OCI-LY7 (cell line): ENCODE results near the gene PTCHD1. TPM values are rescaled to one million over a fixed set of nuclear protein-coding genes. Genes with fewer than 3 reads are reported as not detected.

Source experiments
- BruUV-seq: library from RNA; stranded (reverse); fragments of 400-500 nt; replicated peaks from 2 replicates; lab custom pipeline; 2021; lab: Mats Ljungman, UMichigan
- CTCF ChIA-PET: fragments of 300-600 bp; sonication (Branson Sonifier 250); formaldehyde crosslinking; loops from one replicate; lab custom pipeline; 2022; ENCODE audit warnings: antibody characterized with exemption; ENCODE audit not compliant: unreplicated experiment; lab: Charles Lee
- POLR2A ChIA-PET: fragments of 300-600 bp; sonication (Branson Sonifier 250); formaldehyde crosslinking; loops from one replicate; lab custom pipeline; 2022; ENCODE audit warnings: antibody characterized with exemption; lab: Charles Lee
- DNase-seq: peaks from one replicate; pipeline ENCODE4 v3.0.0-alpha.2; 2015; ENCODE audit warnings: low spot score
- H2AFZ ChIP-seq: fragments of 200-600 bp; sonication (generic), shearing (Covaris generic); 2 replicates; pipeline ENCODE4 v1.6.1; 2014; ENCODE audit warnings: mild to moderate bottlenecking, antibody characterized with exemption, low read length, moderate library complexity
- H3K27ac ChIP-seq: fragments of 200-600 bp; sonication (generic); 2 replicates; pipeline ENCODE4 v1.5.1; 2014; ENCODE audit warnings: mixed run types, low read depth, mild to moderate bottlenecking, moderate library complexity, low read length, inconsistent platforms; ENCODE audit not compliant: poor library complexity, severe bottlenecking
- H3K36me3 ChIP-seq: fragments of 200-600 bp; sonication (generic); 2 replicates; pipeline ENCODE4 v1.6.1; 2014; ENCODE audit warnings: mild to moderate bottlenecking, antibody characterized with exemption, low read length, moderate library complexity, mixed read lengths; ENCODE audit not compliant: insufficient read depth
- H3K4me1 ChIP-seq: fragments of 200-600 bp; sonication (generic); 2 replicates; pipeline ENCODE4 v1.5.1; 2014; ENCODE audit warnings: mild to moderate bottlenecking, low read length; ENCODE audit not compliant: insufficient read depth, poor library complexity, severe bottlenecking
- H3K4me2 ChIP-seq: fragments of 200-600 bp; sonication (generic); 2 replicates; pipeline ENCODE4 v1.6.1; 2014; ENCODE audit warnings: mild to moderate bottlenecking, low read length
- H3K4me3 ChIP-seq: fragments of 200-600 bp; sonication (generic); 2 replicates; pipeline ENCODE4 v1.5.1; 2014; ENCODE audit warnings: mild to moderate bottlenecking, low read depth, low read length; ENCODE audit not compliant: poor library complexity, severe bottlenecking
- H3K79me2 ChIP-seq: fragments of 200-600 bp; sonication (generic); 2 replicates; pipeline ENCODE4 v1.6.1; 2016; ENCODE audit warnings: low read depth, mild to moderate bottlenecking, low read length, moderate library complexity, mixed read lengths; ENCODE audit not compliant: insufficient read depth
- H3K9me2 ChIP-seq: fragments of 200-600 bp; sonication (generic); 2 replicates; pipeline ENCODE4 v1.6.1; 2016; ENCODE audit warnings: mild to moderate bottlenecking, low read length, mixed read lengths; ENCODE audit not compliant: insufficient read depth
- H3K9me3 ChIP-seq: fragments of 200-600 bp; sonication (generic); 2 replicates; pipeline ENCODE4 v1.6.1; 2014; ENCODE audit warnings: mild to moderate bottlenecking, mixed run types, low read length, mixed read lengths
- H4K20me1 ChIP-seq: fragments of 200-600 bp; sonication (generic); 2 replicates; pipeline ENCODE4 v1.6.1; 2014; ENCODE audit warnings: mild to moderate bottlenecking, antibody characterized with exemption, low read length, moderate library complexity, mixed read lengths; ENCODE audit not compliant: insufficient read depth
- EZH2phosphoT487 ChIP-seq: fragments of 200-600 bp; sonication (generic); IDR thresholded peaks from 2 replicates; pipeline ENCODE4 v1.6.1; 2018; ENCODE audit warnings: low read depth, borderline replicate concordance, mild to moderate bottlenecking, mixed run types, antibody characterized with exemption, low read length, moderate library complexity, mixed read lengths
- intact Hi-C: fragments of 100-400 bp; cut with micrococcal nuclease; formaldehyde crosslinking; loops from one replicate; pipeline ENCODE4 v1.10.0; 2022; ENCODE audit not compliant: unreplicated experiment
- total RNA-seq, 2 experiments: library from RNA; depleted of rRNA in 1 of 2; stranded (reverse); fragments of >200 nt in 1 of 2; shearing (Covaris generic) in 1 of 2; gene quantifications; 2 replicates each; pipeline ENCODE4 v1.2.3, GENCODE V29; 2014 to 2022
- TF ChIP-seq, protein P1 (sequence below): fragments of 200-600 bp; sonication (generic); conservative IDR thresholded peaks from 2 replicates; pipeline ENCODE4 v1.5.1; 2014; ENCODE audit warnings: mild to moderate bottlenecking, antibody characterized with exemption, low read length, moderate library complexity, mixed read lengths

PTCHD1 gene
- total RNA-seq, 2 experiments from 2014 or later, result not detected

- no peaks in the 10 kb centered on the region for H3K4me1 ChIP-seq
- DNase-seq, result no peak
- no peaks in the 10 kb centered on the region for H3K9me3 ChIP-seq
- ChIA-PET POLR2A (no interaction called here), CTCF (no interaction called here)
- no peak overlapping the region for H3K27ac ChIP-seq
- H3K4me3 ChIP-seq, result no peak overlapping the region
- BruUV-seq, result no TSS peak
- TF ChIP-seq, protein P1, sequence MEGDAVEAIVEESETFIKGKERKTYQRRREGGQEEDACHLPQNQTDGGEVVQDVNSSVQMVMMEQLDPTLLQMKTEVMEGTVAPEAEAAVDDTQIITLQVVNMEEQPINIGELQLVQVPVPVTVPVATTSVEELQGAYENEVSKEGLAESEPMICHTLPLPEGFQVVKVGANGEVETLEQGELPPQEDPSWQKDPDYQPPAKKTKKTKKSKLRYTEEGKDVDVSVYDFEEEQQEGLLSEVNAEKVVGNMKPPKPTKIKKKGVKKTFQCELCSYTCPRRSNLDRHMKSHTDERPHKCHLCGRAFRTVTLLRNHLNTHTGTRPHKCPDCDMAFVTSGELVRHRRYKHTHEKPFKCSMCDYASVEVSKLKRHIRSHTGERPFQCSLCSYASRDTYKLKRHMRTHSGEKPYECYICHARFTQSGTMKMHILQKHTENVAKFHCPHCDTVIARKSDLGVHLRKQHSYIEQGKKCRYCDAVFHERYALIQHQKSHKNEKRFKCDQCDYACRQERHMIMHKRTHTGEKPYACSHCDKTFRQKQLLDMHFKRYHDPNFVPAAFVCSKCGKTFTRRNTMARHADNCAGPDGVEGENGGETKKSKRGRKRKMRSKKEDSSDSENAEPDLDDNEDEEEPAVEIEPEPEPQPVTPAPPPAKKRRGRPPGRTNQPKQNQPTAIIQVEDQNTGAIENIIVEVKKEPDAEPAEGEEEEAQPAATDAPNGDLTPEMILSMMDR, result no peak
- no peak for TF ChIP-seq EZH2phosphoT487
- intact Hi-C loops, result no loop called here
- H3K4me2 ChIP-seq, result no peak overlapping the region
- no peaks in the 10 kb centered on the region for H3K9me2 ChIP-seq
- H4K20me1 ChIP-seq, result no peaks in the 10 kb centered on the region
- H3K79me2 ChIP-seq, result no peaks in the 10 kb centered on the region
- no peak overlapping the region for H2AFZ ChIP-seq
- no peaks in the 10 kb centered on the region for H3K36me3 ChIP-seq
These were observed 2.4 kb upstream of the PTCHD1 start for GRCh38 chrX:23332101-23332887.

DNA sequence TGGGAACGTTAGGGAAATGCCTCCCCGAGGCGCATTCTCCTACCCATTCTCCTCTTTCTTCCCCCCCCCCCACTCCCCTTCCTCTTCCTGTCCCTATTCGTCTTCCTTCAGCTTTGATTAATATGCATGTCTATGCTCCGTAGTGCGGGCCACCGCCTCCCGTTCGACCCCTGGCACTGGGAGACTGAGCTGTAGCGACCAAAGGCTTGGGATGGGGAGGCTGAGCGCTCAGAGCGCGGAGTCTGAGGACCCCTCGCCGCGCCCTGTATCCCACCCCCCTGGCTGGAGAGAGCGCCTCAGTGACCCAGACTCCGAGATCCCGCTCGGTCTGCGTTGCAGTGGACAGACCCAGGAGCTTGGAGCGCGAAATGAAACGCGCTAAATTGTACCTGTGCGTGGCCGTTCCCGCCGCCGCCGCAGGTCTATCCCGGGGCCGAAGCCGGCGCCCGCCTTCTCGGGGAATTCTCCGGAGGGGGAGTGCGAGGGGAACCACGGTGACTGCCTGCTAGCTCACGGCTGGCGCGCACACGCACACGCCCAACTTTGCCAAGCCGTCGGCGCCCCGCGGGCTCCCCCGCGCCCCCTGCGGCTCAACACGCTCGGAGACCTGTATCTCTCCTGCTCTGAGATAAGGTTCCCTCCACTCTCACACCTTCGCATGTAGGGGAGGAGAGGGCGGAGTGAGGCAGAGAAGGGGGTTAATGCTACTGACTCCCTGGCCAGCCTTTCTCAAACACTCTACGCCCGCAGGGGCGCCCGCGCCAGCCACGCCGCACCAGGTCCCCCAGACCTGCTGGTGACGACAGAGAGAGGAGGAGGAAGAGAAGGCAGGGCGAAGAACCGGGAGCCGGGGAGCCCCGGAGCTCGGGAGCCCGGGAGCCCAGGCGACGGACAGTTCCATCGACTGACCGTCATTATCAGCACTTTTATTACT lies 1.5 kb upstream of the PTCHD1 start:
- no TSS peak for BruUV-seq
- H3K36me3 ChIP-seq, result no peaks in the 10 kb centered on the region
- no peak overlapping the region for H3K4me3 ChIP-seq
- H3K79me2 ChIP-seq, result no peaks in the 10 kb centered on the region
- H2AFZ ChIP-seq, result no peak overlapping the region
- H3K4me1 ChIP-seq, result no peaks in the 10 kb centered on the region
- no peaks in the 10 kb centered on the region for H3K9me3 ChIP-seq
- no peak overlapping the region for H3K27ac ChIP-seq
- ChIA-PET POLR2A (no interaction called here), CTCF (no interaction called here)
- no peak overlapping the region for H3K4me2 ChIP-seq
- TF ChIP-seq EZH2phosphoT487, result no peak
- TF ChIP-seq, protein P1, result no peak
- no peaks in the 10 kb centered on the region for H3K9me2 ChIP-seq
- no peak for DNase-seq
- intact Hi-C loops, result no loop called here
- H4K20me1 ChIP-seq, result no peaks in the 10 kb centered on the region
